AML-193 (cell line): ENCODE measurements around the gene CAMK2D.

ENCODE experiments used
- DNase-seq, 2 experiments: peaks; one replicate each; lab custom pipeline; 2025; lab: John Stamatoyannopoulos, UW

CAMK2D gene

DNA sequence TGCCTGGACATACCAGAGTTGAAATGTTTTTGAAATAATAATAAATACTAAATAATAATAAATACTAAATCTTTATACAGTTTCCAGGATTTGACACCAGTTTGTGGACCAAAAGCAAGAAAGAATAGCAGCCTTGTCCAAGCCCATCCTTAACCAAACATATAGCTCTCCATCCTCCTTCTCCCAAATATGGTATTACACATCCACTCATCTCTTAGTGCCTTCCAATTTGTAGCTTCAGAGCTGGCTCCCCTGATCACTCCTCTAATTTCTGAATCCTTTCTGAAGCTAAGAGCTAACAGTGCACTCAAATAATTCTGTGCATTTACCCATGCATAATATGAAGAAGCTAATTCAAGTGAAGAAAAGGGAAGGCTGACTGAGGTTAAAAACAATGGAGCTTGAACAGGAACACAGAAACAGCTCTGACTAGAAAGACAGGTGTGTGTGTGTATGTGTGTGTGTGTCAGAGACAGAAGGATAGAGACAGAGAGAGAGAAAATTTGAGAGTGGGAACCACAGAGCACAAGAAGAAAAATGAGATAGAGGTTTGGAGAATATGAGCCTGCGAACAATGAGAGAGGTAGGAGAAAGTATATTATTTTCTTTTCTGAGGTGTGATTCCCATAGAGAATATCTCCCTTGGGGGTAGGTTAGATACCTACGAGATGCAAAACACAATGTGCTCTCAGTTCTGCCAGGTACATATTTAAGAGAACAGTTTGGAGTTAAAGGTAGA is 123.5 kb downstream of the CAMK2D start:
- no peak for DNase-seq

DNA sequence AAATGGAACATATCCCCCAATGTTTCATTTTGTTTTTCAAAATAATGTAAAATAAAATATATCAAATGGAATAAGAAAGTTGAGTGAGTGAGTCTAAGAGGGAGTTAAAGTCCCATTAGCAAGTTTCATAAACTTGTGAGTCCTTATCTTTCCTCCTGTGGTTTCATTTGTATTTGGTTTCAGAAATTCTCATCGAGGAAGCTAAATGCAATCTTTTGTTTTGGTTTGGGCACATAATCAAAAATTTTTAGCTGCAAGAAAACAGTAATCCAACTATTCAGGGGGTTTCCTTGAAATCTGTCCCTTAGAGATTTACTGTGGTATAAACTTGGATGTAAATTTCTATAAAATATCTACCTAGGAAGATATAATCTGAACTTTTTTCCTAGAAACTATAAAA is 124.2 kb downstream of the CAMK2D start:
- DNase-seq = no peak

DNA sequence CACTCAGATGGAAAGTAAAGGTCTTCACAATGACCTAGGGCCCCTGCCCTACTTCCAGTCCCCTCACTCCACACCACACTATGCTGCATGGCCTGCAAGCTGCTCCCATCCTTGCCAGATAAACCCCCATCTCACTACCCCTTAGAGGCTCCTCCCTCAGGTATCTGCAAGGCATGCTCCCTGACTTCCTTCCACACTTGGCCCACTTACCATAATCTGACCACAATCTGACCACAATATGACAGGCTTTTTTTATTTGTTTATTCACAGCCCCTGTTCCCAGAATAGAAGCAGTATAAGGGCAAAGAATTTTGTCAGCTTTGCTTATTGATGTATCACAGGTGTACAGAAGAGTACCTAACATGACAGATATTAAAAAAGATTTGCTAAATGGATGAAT is 124.7 kb downstream of the CAMK2D start:
- DNase-seq = peak in 1 of 2 experiments; percentile 4

DNA sequence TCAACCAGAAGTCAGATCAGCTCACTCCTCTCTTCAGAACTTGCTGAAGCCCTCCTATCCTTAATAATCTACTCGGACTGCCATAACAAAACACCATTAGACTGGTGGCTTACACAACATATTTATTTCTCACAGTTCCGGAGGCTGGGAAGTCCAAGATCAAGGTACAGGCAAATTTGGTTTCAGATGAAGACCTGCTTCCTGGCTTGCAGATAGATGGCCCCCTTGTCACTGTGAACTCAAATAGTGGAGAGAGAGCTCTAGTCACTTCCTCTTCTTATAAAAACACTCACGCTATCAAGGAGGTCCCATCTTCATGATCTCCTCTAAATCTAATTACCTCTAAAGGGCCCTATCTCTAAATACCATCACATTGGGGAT is 125.1 kb downstream of the CAMK2D start:
- DNase-seq = peak; percentile 23 to 38

DNA sequence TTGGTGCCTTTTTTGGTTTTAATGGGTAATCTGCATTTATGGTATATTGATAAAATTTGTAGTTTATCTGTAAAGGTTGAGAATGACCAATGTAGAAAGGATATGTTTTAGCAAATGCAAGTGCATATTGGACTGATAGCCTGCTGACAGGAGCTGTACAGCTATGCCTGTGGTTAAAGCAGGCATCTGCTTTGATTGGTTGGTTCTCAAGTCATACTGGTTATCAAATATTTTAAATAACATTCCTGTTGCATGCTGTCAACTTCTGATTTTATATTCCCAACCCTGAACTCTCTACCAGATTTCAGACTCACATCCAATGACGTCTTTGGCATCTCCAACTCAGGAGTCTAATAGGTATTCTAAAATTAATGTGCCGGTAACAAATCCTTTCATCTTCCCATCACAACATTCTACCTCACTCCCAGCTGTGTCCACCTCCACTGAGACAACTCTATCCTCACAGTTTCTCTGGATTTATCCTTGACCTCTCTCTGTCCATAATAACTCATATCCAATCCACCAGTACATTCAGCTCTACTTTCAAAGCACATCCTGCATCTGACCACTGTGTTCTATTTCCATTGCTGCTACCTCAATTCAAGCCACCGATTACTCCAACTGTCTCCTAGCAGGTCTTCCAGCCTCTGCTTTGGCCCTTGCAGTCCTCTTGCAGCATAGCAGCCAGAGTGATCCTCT is 125.7 kb downstream of the CAMK2D start:
- no peak for DNase-seq

DNA sequence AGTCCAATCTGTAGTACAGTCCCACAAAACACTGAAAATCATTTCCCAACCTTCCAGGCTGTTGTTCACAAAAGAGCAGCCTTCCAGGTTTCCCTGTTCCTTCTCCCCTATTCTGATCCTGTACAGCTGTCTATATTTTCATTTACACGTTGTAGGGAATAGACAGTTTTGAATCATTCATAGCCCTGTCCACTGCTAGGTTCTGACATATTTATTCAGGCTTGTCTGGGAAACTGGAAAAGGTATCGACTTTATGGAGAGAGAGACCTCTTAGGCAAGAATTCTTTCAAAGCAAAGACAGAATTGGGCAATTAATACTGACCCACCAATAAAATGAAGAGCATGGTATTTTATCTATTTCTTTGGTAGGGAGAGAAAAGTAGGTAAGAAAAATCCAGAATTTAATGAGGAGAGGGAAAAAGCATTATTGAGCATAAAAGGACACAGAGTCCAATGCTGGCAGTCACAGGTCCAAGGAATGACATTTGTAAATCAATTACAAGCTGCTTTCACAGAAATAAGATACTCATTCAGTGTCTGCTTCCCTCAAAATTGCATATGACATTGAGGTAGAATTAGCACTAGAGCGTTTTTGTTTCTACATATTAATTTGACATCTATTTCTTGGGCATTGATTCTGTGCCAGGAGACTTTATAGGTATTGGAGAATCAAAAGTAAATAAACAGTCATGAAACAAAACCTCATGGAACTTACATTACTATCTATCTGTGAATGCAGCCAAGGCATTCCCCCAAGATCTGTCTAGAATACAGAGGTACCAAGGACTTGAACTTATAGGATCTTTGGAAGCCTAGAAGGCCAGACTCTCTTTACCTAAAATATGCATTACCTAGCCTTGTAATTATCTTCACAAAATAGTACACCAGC is 127.2 kb downstream of the CAMK2D start:
- DNase-seq = no peak

DNA sequence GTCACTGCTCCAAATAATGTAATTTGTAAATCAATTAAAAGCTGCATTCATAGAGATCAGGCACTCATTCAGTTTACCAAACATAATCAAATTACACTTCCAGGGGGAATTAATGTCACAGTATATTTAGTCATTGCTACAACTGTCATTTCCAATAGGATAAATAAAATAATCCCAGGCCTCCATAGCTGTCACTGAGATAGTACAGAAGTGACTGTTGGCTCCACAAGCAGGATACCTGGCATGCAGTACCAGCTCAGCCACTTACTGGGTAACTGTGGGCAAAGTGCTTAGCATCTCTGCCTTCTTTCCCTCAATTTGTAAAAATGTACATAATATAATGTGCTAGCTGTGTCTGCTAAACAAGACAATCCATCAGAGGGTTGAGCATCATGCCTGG is 128.1 kb downstream of the CAMK2D start:
- no peak for DNase-seq

DNA sequence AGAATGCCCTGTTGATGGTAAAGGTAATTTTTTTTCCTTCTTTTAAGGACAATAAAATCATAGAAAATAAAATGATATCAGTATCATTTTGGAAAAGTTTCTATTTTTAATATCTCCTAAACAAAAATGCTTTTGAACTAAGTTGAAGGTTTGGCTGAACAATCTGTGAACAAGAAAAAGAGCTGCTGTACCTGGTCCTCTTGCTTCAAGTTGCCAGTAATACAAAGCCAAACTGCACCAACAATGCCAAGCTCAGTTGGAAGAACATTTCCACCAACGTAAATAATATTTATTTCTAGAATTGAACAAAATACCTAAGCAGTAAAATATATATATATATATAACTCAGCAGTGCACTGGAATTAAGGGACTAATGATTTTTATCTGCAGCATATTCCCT is 132.8 kb downstream of the CAMK2D start:
- no peak for DNase-seq

DNA sequence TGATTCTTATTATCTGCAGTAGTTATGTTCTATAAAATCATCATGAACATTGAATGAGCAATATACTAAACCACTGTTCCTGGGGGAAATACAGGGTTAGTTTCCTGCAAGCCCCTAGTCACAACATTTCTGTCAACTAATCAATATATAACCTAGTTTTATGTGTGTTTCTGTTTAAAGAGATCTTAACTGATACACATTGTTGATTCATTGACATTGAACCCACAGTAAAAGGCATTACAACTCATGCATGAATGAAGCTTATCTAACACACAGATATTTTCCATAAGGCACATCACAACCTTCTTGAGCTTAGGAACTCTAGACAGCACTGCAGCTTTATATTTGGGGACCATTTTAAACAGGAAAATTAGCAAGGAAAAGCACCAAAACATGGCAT is 134.2 kb downstream of the CAMK2D start:
- no peak for DNase-seq

DNA sequence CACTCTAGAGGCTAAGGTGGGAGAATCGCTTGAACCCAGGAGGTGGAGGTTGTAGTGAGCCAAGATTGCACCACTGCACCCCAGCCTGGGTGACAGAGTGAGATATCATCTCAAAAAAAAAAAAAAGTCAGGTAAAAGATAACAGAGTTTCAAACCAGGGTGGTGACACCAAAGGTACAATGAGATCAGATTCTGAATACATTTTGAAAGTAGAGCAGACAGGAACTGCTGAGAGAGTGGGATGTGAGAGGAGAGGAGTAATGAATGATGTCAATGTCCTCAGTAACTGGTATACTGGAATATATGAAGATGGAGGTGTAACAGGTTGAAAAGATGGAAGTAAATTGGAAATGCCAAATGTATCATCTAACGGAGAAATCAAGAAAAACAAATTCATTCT is 135.6 kb downstream of the CAMK2D start:
- no peak for DNase-seq

DNA sequence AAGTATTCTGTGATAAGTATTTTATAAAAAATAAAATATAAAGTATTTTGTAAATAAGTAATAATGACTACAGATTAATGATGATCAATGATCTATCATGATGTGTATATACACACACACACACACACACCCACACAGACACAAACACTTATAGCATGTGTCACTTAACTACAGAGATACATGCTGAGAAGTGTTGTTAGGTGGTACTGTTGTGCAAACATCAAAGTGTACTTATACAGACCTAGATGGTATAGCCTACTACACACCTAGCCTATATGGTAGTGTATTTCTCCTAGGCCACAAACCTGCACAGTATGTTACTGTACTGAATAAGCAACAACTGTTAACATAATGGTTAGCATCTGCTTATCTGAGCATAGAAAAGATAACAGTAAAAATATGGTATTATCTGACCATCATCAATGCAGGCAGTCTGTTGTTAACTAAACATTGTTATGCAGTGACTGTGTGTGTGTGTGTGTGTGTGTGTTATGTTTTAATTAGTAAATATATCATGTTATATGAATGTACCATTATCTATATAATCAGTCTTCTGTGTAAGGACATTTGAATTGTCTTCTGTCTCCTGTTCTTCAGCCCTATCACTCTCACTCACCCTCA is 138.2 kb downstream of the CAMK2D start:
- no peak for DNase-seq

DNA sequence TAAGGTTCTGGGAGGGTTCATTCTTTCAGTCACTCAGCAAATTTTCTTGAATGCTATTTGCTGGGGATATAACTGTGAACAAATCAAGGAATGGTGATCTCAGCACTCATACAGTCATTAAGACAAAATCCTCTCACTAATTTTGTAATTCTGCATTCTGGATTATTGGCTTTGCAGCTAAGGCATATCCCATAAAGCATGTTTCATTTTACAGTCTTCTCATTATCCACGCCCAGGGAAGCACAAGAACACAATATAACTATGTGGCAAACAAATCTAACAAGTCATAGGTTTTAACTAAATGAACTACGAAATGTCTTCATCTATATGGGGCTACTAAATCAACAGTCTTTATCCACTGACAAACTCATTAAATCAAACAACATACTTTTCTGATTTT is 139.9 kb downstream of the CAMK2D start:
- DNase-seq = no peak

DNA sequence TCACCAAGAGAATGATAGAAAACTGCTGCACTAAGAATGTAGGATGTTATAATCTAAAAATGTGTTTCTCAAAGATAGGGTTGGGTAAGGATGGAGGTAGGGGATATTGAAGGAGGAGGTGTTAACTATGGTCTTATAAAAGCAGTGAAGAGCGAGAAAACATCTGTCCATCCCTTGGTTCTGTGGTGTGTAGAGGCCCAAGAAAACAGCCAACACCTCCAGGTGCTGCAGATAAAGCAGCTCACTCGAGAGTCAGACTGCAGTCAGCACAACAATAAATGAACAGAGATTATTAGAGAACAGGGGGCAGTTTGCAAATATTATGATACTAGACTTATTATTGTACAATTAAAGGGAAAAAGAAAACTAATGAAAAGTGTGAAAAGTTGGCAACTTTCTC is 141.5 kb downstream of the CAMK2D start:
- DNase-seq = no peak

DNA sequence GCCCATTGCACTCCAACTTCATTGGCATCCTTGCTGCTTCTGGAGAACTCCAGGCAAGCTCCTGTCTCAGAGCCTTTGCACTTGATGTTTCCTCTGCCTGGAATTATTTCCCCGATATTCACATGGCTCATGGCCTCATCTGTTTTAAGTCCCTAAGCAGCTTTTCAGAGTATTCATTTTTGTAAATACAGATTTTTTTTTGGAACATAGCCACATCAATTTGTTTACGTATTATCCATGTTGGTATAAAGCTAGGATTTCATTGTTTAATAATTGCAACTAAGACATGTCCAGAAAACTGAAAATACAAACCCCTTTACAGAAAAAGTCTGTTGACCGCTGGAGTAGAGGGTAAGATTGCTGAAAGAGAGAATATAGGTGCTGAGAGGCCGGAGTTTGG is 142.0 kb downstream of the CAMK2D start:
- no peak for DNase-seq

DNA sequence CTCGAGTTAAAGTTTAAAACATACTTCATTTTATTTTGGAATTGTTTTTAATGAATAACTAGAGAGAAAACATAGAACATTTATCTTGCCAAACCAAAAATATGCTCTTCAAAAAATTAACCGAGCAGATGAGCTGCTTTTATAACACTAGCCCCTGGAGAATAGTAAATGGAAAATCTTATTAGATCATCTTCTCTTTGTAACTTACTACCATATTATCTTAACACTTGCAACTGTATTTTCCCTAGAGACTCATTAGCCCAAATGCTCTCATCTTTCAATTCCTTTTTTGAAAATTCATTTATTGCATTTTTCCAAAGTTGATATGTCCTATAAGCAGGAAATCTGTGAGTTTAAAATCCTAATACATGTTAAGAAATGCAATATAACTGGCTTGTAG is 143.3 kb downstream of the CAMK2D start:
- no peak for DNase-seq

DNA sequence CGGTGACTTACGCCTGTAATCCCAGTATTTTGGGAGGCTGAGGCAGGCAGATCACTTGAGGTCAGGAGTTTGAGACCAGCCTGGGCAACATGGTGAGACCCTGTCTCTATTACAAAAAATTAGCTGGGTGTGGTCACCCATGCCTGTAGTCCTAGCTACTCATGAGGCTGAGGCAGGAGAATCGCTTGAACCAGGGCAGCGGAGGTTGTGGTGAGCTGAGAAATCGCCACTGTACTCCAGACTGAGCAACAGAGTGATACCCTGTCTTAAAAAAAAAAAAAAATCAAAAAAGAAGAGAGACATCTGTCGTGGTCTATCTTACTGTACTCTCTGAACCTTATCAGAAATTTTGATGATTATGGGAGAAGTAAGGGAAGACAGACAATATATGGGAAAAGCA is 144.3 kb downstream of the CAMK2D start:
- DNase-seq = no peak

DNA sequence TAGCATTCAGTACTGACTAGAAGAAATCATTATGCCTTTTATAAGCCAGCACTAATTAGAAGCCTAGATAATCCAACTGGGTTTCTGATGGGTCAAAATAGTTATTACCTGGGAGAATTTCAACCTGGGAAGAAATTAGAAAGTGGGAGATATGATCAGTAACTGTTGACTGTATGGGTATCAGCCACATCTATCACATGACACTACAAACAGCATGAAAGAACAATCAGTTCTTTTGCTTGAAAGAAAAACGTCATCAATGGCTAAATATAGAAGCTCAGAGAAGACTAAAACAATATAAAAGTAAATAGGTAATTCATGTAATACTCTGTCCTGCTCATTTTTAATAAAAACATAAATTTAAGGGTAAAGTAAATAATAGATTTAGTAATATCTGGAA is 145.1 kb downstream of the CAMK2D start:
- DNase-seq = no peak

DNA sequence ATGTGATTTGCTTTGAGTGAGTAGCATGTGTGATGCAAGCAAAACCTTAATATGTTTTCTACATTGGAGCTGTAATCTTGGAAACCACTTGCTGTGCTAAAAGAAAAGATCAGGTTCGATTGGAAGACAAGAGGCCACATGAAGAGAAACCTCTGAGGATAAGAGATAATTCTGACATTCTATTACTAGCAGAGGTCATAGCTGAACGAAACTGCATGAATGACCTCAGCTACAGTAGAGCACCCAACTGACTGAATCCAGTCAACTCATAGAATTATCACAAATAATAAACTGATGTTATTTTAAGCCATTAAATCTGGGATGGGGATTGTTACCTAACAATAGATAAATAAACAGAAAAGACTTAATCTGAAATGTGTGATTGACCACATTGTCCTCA is 147.1 kb downstream of the CAMK2D start:
- no peak for DNase-seq

DNA sequence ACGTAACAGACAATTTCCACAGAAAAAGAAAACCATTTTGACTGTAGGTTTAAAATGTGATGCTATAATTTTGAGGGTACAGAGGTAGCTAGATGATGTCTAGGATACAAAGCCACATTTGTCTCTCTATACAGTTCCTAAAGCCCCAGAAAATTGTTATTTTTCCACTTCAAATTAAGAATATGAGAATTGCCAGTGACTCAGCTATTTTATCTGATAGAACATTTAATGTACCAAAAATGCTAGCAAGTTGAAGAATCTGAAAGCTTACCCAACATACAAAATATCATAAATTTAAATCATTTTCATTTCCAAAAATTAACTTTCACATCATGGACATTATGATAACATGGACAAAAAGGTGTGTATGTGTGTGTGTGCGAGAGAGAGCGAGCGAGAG is 148.0 kb downstream of the CAMK2D start:
- DNase-seq = no peak

DNA sequence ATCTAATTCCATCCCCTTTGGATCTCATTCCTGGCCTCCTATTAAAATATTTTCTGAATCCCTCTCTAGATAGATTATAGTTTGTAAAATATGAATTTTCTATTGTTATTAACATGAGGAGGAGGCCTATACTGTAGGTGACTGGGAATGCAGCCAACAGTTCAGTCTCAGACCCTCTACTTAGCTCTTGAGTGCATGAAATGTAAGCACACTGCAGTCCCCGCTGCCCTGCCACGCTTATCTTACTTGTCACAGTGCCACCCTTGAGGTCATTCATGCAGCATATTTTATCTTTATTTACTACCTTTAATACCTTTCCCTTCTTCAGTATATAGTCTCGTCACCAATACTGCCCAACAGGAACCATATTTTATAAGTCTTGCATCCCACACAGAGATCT is 151.0 kb downstream of the CAMK2D start:
- DNase-seq = no peak

DNA sequence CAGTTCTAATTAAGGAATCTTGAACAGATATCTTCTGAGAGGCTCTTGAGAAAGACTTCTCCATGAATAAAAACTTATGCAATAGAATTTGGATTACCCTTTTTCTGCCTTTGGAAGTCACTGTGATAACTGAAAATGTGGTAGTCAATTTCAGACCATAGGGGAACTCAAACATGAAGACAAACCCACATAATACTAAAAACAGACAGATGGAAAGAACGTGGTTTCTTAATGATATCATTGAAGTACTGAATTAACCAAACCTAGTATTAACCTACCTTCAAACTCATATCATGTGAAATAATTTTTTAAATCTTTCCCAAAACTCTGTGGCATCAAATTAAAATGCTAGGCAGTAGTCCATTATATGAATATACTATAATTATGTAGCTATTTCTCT is 153.5 kb downstream of the CAMK2D start:
- DNase-seq = no peak

DNA sequence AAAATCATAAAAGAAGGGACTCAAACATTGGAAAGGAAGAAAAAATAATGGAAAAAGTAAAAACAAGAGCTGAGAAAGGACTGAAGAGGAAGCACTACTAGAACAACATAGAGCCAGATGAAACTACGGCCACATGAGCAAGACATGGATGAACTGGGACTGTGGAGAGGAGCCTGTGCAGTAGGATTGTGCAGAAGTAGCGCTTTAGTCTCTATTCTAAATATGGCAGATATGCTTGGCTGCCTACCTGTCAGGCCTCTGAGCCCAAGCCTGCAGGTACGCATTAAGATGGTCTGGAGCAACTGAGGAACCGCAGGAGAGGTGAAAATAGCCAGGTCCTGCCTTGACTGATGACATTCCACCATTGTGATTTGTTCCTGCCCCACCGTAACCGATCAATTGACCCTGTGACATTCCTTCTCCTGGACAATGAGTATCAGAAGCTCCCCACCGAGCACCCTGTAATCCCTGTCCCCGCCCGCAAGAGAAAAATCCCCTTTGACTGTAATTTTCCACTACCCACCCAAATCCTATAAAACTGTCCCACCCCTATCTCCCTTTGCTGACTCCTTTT is 154.3 kb downstream of the CAMK2D start:
- no peak for DNase-seq
